Activated CD8-positive, alpha-beta memory T cell treated with anti-CD3 and anti-CD28 coated beads for 4 hours (primary cell): Measurements from ENCODE around the gene PLAAT1.

ENCODE experiments used
- DNase-seq, 2 donors: peaks; one replicate each; pipeline ENCODE4 v3.0.0-alpha.2; 2020; ENCODE audit warnings: low read depth in 2 of 2

PLAAT1 gene

DNA sequence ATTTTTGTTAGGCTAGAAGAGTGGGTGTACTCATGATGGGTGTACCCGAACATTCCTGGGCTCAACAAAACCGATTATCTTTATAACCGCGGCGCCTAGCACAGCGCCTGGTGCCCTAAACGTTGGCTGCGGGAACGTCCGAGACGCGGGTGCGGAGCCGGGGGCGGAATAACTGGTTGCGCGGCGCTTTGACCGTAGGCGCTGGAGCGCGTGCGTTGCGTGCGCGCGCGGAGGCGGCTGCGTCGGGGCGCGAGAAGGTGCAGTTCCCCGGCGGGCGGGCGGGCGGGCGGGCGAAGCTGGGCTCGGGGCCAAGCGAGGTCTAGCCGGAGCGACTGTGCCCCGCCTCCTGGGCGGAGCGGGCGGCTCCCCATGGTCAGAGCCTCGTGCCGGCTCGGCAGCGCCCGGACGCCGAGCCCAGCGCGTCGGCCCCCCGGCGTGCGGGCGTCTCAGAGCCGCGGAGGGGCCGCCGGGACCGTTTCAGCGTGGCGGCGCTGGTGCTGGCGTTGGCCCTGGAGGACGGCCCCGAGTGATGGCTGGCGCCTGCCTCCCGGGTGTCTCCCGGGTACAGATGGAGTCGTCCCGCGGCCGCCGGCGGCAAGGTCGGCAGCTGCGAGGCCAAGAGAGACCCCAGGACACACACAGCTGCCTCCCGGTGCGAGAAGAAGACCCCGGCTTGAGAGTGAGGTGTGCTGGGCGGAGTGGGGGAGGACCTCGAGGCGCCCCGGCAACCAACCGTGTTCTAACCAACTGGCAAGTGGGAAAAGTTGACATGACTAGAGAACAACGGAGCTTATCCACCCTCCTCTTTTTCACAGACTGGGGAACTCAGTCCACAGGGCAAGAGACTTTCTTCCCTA is at the start of gene PLAAT1:
TSS of gene PLAAT1 (plus strand) at position 373 of the 857 bp plus-strand sequence. CDS start 14,429 bp downstream, outside the sequence.
- no peak for DNase-seq

DNA sequence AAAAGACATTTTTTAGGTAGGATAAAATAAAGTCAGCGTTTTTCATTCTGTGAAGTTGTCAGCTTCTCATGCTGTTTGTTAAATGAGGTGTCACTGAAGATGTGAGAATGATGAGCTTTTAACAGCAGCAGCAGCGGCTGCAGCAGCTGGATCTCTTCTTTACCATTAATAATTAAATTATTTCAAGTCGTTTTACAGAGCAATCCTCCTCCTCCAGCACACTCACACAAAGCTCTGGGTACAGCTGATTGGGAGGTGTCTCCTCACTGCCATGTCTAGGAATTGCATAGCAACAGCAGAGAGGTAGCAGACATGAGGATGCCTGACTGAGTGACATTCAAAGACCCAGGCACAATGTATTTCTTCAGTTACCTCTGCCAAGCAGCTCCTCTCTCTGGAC is 46.7 kb upstream of the PLAAT1 start:
- DNase-seq: no peak

DNA sequence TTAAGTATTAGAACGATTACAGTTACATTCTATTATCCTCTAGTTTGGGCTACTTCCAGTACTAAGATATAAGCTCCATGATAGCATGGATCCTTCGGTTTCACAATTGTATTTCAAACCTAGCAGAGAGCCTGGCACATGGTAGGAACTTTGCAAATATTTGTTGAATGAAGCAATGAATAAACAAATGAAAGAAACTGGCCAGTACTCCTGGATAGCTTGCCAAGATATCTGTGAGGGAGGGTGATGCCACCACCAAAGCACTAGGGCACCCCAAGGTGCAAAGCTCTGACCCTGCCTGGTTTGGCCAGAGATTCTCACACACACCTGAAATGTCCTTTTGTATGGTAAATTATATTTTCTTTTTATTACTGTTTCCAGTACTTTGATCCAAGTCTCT is 44.3 kb upstream of the PLAAT1 start:
- DNase-seq: no peak

DNA sequence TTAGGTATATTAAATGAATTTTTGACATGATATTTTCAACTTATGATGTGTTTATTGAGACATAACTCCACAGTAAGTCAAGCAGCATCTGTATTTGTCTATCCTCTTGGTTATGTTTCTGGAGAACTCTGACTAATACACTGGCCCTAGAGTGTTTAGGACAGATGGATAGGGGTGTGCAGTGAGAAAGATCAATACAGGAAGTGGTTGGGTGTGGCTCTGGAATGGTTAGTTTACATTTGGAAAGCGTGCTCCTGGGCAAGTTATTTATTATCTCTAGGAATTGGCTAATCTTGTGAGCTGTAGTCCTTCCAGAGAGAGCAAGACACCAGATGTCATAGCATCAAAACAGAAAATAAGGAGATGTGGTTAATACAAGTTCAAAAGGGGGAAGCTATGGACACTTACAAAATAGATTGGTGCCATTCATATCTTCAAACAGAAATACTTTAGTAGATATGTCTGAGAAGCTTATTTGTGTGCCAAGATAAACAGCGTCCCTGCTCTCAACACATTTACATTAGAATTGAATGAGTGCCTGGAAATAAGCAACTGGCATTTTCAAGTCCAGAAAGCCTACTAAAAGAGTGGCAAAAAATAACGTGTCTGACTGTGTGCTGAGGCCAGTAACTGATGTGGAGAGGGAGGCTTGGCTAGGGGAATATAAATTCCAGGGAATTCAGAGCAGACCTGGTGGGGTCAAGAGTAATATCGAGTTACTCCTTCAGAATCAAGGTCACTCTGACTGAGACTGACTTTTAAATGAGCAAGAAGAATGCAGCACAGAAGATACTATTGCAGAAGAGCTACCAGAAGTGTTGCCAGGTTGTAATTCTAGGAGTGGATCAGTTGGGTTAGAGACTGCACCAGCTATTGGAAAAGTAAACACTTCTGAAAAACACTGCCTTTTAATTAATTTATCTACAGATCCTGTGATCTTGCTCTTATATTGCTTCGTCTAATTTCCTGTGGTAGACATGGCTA is 33.4 kb upstream of the PLAAT1 start:
- DNase-seq: no peak

DNA sequence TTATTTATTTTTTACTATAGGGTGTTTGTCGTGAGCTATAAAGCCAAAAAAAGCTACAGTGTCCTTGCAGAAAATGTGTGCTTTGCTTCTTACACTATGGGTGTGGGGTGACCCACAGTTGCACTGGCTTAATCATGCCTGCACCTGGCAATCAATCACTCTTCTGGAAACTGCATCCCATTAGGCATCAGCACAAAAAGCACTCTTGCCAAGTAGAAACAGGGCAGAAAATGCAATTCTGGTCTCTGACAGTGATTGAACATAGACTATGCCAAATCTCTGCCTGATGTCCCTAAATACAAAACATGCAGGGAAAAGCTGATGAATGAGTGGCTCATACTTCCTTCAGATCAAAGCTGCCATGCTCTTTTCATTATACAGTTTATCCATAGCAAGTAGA is 30.4 kb upstream of the PLAAT1 start:
- no peak for DNase-seq

DNA sequence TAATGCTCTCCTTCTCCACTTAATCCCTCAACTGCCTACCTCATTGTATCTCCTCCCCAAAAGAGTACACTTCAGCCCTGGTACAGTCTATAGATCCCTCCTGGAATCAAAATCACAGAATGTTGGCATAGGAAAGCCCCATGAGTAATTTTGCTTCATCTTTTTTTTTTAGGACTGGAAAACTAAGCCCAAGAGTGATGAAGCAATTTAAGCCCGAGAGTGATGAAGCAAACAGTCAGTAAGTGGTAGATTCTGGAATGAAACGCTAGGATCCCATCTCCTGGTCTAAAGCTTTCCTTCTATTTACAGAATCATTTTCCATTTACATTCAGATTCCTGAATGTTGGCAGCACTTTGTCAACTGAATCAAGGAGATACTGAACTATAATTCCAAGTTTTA is 29.8 kb upstream of the PLAAT1 start:
- no peak for DNase-seq

DNA sequence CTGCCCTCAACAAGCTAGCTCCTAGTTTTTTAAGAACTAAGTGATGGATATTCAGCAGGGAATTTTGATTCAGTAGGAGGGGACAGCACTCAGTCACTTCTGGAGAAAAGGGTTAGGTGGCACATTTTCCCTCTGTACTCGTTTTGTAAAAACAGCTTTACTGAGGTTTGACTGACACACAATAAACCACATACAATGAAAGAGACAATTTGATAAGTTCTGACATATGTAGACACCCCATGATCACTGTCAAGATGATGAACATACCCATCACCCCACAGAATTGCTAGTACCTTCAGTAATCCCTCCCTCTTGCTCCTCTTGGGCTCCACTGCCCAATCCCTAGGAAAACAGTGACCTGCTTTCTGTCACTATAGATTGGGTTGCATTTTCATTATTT is 29.0 kb upstream of the PLAAT1 start:
- no peak for DNase-seq

DNA sequence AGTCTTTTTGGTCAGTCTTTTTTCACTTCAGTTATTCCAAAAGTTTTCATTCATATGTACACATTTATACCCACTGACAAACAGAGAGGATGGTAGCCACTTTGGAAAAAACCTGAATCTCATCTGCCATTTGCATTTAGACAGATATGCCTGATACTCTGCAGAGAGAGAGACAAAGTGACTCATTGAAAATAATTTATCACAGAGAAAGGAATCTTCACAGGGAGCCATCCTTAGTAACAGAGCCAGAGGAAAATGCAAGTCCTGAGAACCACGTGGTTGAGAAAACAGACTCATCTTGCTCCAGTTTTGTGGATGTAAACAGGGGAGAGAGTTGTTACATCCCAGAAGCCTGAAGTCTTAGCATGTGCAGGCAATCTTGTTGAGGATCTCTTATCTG is 28.2 kb upstream of the PLAAT1 start:
- no peak for DNase-seq

DNA sequence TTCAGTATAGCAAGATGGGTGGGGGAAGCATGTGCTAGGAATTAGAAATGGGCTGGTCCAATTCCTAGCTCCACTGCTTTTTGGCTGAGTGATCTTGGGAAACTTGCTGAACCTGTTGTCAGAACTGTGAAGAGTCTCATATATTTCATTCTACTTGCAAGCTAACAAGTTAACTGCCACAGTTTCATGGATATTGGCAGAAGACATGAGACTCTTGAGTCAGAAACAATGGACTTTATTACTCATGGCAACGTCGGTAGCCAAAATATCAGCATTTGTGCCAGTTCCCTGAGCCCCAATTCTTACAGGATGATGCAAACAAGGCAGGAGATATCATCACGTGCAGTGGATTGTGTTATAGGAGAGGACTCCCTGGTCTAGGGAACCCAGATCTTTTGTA is 26.6 kb upstream of the PLAAT1 start:
- DNase-seq: no peak

DNA sequence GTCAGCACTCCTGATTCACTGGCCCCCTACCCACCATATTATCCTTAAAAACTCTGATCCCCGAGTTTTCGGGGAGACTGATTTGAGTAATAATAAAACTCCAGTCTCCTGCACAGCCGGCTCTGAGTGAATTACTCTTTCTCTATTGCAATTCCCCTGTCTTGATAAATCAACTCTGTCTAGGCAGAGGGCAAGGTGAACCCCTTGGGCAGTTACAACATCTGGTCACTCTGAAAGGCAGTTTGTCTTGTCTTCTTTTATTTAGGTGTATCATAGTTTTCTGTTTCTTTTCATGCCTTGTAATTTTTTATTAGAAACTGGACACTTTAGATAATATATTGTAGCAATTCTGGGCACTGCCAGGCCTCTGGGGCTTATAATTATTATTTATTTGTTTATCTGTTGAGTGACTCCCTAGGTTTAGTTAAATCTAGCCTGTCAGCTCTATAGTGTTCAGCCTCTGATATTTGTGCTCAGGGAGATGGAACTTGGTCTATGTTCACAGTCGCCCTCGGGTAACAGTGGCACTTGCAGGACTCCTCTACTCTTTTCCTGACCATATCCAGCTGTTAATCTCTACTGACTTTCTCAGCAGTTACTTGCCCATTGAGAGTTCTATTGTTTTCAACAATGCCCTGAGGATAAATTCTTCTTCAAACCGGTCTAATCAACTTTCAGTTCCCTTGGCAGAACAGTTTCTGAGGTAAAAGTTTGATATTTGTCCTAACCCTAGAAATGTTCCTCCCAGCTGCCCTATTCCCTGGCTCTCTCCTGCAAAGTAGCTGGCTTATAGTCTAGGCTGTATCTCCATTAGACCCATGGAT is 15.5 kb upstream of the PLAAT1 start:
- no peak for DNase-seq

DNA sequence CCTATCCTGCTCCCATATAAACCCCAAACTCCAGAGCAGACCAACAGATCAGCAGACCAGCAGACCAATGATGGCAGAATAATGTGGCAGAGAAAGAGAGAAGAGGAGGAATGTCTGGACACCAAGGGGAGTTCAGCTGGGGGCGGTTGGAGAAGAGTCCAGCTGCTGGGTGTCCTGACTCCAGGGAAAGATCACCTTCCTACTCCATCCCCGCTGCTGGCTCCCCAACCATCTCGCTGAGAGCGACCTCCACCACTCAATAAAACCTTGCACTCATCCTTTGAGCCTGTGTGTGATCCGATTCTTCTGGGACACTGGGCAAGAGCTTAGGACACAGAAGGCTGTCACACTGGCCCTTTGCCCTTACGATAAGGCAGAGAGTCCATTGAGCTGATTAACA is 12.8 kb upstream of the PLAAT1 start:
- DNase-seq: no peak

DNA sequence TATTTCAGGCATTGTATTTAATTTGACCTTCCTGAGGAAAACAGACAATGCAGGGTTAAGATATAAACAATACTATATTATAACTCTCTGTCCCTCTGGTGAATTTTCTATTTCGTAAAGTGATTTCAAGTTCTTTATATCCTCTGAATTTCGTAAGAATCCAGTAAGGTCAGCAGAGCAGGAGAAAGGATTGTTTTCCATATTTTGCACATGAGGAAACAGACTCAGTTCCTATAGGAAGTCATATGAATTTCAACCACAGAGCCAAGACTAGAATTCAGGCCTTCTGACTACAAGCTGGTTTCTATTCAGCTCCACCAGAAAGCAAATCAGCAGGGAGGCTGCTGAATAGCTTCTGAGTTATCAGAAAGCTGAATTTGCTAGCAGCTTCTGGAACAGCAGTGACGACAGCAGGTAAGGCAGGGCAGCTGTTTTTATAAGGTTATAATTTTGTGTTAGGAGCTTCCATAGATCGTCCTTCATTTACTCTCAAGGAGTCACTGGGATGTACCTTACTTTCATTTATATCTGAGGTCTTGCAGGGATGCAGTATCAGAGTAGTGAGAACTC is 11.1 kb upstream of the PLAAT1 start:
- DNase-seq: no peak

DNA sequence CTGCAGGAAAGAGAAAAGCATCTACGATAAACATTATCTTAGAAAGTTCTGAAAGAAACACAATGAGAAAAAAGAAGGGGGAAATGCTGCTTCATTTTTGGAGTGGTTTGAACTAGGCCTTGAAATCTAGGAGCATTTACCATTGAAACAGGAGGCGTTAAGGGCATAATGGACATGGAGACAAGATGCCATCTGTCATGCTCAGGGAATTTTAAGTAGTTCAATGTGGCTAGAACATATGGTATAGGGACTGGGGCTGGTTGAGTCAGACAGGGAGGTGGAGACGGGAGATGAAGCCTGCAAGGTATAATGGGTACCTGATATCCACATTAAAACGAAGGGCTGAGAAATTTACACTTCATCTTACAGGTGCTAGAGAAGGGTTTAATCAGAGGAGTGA is 10.4 kb upstream of the PLAAT1 start:
- DNase-seq: no peak

DNA sequence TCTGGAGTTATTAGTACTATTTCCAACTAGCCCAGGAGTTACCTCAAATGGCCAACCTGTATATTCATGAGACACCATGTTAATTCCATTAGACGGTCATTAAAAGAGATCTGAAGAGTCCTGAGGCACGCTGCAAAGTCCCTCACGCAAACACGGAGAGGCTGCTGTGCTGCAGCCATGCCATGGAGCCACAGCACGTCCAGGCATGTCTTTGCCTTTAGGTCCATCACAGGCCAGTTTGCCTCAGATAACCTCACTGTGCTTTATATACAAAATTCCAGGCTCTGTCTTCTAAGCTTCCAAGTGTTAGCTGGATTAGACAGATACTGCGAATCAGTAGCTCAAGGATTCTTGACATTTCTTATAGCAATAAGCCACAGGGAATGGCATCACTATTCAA is 9.8 kb upstream of the PLAAT1 start:
- DNase-seq: no peak

DNA sequence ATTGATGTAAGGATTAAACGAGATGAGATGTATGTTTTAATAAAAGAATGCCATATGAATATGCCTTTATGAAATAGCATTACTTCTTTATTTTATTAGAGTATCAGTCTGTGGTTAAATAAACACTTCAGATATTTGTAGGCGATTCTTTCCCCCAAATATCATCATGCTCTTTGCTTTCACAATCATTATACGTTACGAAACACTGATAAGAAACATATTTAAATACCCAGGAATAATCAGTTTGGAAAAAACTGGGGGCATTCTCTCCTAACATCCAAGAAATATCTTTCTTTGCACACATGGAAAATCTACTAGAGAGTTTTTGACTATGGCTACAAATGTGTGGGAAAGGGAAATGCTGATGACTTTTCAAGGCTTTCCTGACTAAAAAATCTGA is 4.4 kb upstream of the PLAAT1 start:
- DNase-seq: no peak

DNA sequence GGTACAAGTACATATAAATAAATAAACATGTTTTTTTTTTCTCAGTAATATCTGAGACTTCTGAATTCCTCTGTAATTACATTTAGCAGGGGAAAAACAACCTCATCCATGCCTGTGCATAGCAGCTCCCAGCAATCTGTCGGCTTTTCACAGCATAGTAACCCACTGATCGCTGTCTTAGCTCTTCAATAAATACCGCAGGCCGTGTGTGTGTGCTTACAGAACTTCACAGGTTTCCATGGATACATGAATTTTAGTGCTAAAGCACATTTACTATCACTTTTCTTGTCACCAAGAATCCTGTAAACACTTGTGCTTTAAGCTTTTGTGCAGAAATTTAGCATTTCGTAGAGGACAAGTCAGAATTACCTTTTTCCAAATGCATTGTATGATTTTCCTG is 4.0 kb upstream of the PLAAT1 start:
- no peak for DNase-seq

DNA sequence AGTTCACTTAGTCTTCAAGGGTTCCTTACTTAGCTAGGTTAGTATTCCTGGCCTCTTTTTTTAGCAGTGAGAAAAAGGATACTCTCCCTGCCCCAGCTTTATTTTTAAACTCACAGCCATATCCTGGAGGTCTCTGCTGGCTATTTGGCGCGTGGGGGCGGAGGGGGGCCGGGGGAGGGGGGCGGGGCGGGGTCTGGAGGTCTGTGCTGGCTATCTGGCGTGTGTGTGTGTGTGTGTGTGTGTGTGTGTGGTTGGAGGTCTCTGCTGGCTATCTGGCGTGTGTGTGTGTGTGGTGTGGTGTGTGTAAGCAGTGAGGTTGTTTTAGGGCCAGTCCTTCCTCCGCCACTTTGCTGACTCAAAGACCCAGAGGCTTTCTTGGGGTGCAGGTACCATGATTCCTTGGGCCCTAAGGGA is 579 bp upstream of the PLAAT1 start:
- DNase-seq: no peak

DNA sequence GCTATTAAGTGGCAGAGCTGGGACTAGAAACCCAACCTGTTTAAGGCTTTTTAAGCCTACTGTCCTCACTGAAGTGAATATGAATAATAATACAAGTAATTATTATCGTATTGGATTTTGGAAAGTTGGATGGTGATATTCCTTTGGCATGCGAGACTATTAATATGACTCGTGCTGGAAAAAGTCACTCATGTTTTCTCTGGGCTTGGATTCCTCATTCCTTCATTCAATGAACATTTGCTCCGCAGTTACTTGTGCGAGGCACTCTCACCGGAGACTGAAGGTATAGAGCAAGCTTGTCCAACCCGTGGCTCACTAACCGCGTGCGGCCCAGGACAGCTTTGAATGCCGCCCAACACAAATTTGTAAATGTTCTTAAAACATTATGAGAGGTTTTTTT is 694 bp downstream of the PLAAT1 start:
- no peak for DNase-seq

DNA sequence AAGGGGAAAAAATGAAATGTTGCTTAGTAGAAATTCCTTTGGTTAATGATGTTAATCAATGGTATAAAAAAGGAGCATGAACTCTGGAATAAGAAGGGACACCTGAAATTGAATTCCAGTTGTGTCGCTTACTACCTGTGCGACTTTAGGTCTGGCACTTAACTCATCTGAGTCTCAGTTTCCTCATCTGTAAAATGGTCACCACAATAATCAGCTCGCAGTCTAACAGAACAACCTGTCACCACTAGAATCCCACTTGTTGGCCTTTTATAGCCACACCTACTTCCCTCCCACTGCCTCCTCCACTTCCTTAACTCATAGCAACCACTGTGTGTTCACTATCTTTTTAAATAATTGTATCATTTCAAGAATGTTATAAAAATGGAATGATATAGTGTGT is 2.5 kb downstream of the PLAAT1 start:
- no peak for DNase-seq

DNA sequence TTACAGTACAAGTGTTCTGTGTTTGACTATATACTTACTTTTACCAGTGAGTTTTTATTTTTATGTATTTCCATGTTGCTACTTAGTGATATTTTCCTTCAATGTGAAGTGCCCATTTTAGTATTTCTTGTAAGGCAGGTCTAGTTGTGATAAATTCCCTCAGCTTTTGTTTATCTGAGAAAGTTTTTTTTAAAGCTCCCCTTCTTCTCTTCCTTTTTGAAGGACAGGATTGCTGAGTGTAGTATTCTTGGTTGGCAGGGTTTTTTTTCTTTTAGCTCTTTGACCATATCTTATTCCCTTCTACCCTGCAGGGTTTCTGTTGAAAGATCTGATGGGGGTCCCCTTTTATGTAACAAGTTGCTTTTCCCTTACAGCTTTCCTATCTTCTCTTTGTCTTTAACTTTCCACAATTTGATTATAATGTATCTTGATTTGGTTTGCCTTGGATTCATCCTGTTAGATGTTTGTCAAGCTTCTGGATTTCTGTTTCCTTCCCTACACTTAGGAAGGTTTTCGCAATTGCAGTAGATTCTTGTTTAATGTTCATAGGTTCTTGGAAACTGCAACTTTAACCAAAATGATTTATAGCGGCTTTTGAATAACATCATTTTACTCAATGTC is 7.9 kb downstream of the PLAAT1 start:
- DNase-seq: no peak

DNA sequence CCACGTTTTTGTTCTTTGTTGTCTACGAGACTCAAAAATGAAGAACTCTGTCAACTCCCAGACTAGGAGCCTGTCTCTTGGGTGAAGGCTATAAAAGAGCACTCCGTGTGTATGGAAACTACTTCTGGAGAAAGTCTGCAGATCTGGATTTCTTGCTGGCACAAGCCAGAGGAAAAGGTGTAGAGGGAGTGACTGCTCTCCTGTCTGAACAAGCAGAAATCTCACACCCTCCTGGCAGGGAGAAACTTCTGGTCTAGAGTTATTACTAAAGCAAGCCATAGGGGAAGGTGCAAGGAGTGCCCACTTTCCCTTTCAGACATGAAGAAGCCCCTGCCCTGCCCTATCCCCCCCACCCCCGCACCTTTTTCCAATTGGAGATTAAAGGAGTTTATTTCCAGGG is 9.5 kb downstream of the PLAAT1 start:
- DNase-seq: no peak
